ENCODE measurements around the gene ALDH1B1. TPM values are rescaled to one million over a fixed set of nuclear protein-coding genes. Genes with fewer than 3 reads are reported as not detected.

The ALDH1B1 gene
- total RNA-seq, 1 experiment from 2014 or later, result 29.0 TPM

- Histone ChIP-seq H3K9me2 (replicated peaks; ENCODE audit: low read length) (no peaks in the 10 kb centered on the region), H3K4me1 (ENCODE audit: insufficient read depth, low read length) (no peaks in the 10 kb centered on the region), H3K9ac (ENCODE audit: low read length) (no peak overlapping the region), H3K79me2 (ENCODE audit: low read length) (no peaks in the 10 kb centered on the region), H3K4me2 (ENCODE audit: low read length) (no peak overlapping the region), H3K36me3 (ENCODE audit: low read depth, low read length) (no peaks in the 10 kb centered on the region), H3K27ac (ENCODE audit: low read length) (no peak overlapping the region), H3F3A (ENCODE audit: low read length, unreplicated experiment) (no peaks in the 10 kb centered on the region), H4K20me1 (ENCODE audit: low read length) (no peaks in the 10 kb centered on the region), H3K4me3 (ENCODE audit: low read length) (no peak overlapping the region), H2AFZ (ENCODE audit: low read length) (no peak overlapping the region), H3K27me3 (ENCODE audit: low read length) (no peaks in the 10 kb centered on the region), H3K9me3 (ENCODE audit: low read length) (no peaks in the 10 kb centered on the region)
- POLR2A ChIA-PET (ENCODE audit: unreplicated experiment), result no interaction called here
- intact Hi-C loops (cut with micrococcal nuclease), result no loop called here
- TF ChIP-seq EZH2phosphoT487 (IDR thresholded peaks at IDR 0.05; ENCODE audit: borderline replicate concordance, low read length), result no peak
- TF ChIP-seq EZH2 (IDR thresholded peaks at IDR 0.05; ENCODE audit: low read length, unreplicated experiment), result no peak
- TF ChIP-seq CTCF (conservative IDR thresholded peaks at IDR 0.05; ENCODE audit: low read depth, low read length), result no peak
- no TSS peak for BruUV-seq (replicated peaks)
- CTCF ChIA-PET, result no interaction called here
- ATAC-seq, result no peak
- DNase-seq, result no peak
These were observed 45.7 kb upstream of the ALDH1B1 start for GRCh38 chr9:38346811-38347210.

GRCh38 chr9:38347271-38347671 lies 45.2 kb upstream of the ALDH1B1 start:
- H3K79me2 ChIP-seq (ENCODE audit: low read length), result no peaks in the 10 kb centered on the region
- BruUV-seq (replicated peaks), result no TSS peak
- ATAC-seq, result no peak
- H3F3A ChIP-seq (ENCODE audit: low read length, unreplicated experiment), result no peaks in the 10 kb centered on the region
- H3K9me3 ChIP-seq (ENCODE audit: low read length), result no peaks in the 10 kb centered on the region
- TF ChIP-seq EZH2 (IDR thresholded peaks at IDR 0.05; ENCODE audit: low read length, unreplicated experiment) (no peak), EZH2phosphoT487 (IDR thresholded peaks at IDR 0.05; ENCODE audit: borderline replicate concordance, low read length) (no peak), CTCF (conservative IDR thresholded peaks at IDR 0.05; ENCODE audit: low read depth, low read length) (no peak)
- CTCF ChIA-PET, result interaction anchor here (0.7 kb wide), 1 partner anchor 53 kb away, joined by 3 read pairs; no protein-coding TSS in a partner anchor
- POLR2A ChIA-PET (ENCODE audit: unreplicated experiment), result no interaction called here
- no peak for DNase-seq
- no peak overlapping the region for H3K27ac ChIP-seq (ENCODE audit: low read length)
- intact Hi-C loops (cut with micrococcal nuclease), result no loop called here
- H3K4me1 ChIP-seq (ENCODE audit: insufficient read depth, low read length), result no peaks in the 10 kb centered on the region
- no peaks in the 10 kb centered on the region for H4K20me1 ChIP-seq (ENCODE audit: low read length)
- H3K27me3 ChIP-seq (ENCODE audit: low read length), result no peaks in the 10 kb centered on the region
- no peak overlapping the region for H3K4me2 ChIP-seq (ENCODE audit: low read length)
- H3K9ac ChIP-seq (ENCODE audit: low read length), result no peak overlapping the region
- H3K4me3 ChIP-seq (ENCODE audit: low read length), result no peak overlapping the region
- no peaks in the 10 kb centered on the region for H3K9me2 ChIP-seq (replicated peaks; ENCODE audit: low read length)
- no peaks in the 10 kb centered on the region for H3K36me3 ChIP-seq (ENCODE audit: low read depth, low read length)
- H2AFZ ChIP-seq (ENCODE audit: low read length), result no peak overlapping the region

GRCh38 chr9:38347946-38348345 lies 44.6 kb upstream of the ALDH1B1 start:
- BruUV-seq (replicated peaks), result no TSS peak
- ATAC-seq (no peak), DNase-seq (no peak)
- TF ChIP-seq EZH2 (IDR thresholded peaks at IDR 0.05; ENCODE audit: low read length, unreplicated experiment) (no peak), EZH2phosphoT487 (IDR thresholded peaks at IDR 0.05; ENCODE audit: borderline replicate concordance, low read length) (no peak), CTCF (conservative IDR thresholded peaks at IDR 0.05; ENCODE audit: low read depth, low read length) (no peak)
- no peaks in the 10 kb centered on the region for H3K9me2 ChIP-seq (replicated peaks; ENCODE audit: low read length)
- H2AFZ ChIP-seq (ENCODE audit: low read length), result no peak overlapping the region
- no peaks in the 10 kb centered on the region for H3F3A ChIP-seq (ENCODE audit: low read length, unreplicated experiment)
- H3K27me3 ChIP-seq (ENCODE audit: low read length), result no peaks in the 10 kb centered on the region
- no peak overlapping the region for H3K4me3 ChIP-seq (ENCODE audit: low read length)
- H3K4me1 ChIP-seq (ENCODE audit: insufficient read depth, low read length), result no peaks in the 10 kb centered on the region
- intact Hi-C loops (cut with micrococcal nuclease), result no loop called here
- CTCF ChIA-PET, result interaction anchor here (0.7 kb wide), 1 partner anchor 54 kb away, joined by 3 read pairs; no protein-coding TSS in a partner anchor
- POLR2A ChIA-PET (ENCODE audit: unreplicated experiment), result no interaction called here
- no peaks in the 10 kb centered on the region for H3K36me3 ChIP-seq (ENCODE audit: low read depth, low read length)
- no peaks in the 10 kb centered on the region for H3K9me3 ChIP-seq (ENCODE audit: low read length)
- H3K27ac ChIP-seq (ENCODE audit: low read length), result no peak overlapping the region
- no peaks in the 10 kb centered on the region for H4K20me1 ChIP-seq (ENCODE audit: low read length)
- no peak overlapping the region for H3K4me2 ChIP-seq (ENCODE audit: low read length)
- no peak overlapping the region for H3K9ac ChIP-seq (ENCODE audit: low read length)
- H3K79me2 ChIP-seq (ENCODE audit: low read length), result no peaks in the 10 kb centered on the region

Data from PC-3 (cell line).